EL (cell line): ENCODE results near the gene STK16.
"Not testable (repeated sequence)": the region's sequence is repeated elsewhere in the genome, so short reads cannot be mapped to it uniquely, and the experiment has no call there.

ENCODE experiments used
- DNase-seq: peaks from one replicate; pipeline ENCODE4 v3.0.0-alpha.2; 2016

The STK16 gene, protein sequence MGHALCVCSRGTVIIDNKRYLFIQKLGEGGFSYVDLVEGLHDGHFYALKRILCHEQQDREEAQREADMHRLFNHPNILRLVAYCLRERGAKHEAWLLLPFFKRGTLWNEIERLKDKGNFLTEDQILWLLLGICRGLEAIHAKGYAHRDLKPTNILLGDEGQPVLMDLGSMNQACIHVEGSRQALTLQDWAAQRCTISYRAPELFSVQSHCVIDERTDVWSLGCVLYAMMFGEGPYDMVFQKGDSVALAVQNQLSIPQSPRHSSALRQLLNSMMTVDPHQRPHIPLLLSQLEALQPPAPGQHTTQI

DNA sequence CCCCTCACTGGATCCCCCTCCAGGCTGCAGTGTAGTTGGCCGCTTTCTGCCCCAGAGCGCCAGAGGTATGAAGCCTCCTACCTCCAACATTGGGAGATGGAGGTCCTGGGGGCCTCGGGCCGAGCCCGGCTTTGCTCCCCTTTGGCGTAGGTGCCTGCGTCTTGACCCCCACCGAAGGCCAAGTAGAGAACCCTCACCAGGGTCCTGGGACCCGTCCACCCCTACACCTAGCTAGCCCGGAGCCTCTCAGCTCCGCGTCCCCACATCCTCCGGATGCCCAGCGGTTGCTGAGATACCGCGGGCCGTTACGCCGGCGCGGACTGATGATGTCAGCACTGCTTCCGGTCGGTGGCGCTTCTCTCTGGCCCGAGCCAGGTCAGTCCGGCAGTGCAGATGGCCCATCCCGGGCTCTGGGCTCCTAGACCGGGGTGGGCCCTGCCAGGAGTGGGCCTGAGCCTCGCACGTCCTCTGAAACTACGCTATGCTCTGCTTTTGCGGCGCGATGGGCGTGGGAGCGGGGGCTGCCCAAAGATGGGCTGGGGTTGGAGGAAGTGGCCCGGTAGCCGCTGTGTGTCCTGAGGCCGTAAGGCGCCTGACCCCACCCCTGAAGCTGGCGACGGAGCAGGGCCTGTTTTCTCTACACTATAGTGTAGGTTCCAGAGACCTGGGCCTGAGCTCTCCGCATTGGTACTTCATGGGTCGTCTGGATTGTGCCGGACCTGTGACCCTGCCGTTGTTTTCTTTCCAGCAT, at the start of gene STK16, which contains the start of gene GLB1L:
Gene STK16, plus strand, starts transcription at position 332 of the 751 bp plus-strand sequence. CDS start 521 bp downstream, outside the sequence.
Gene GLB1L, minus strand, starts transcription at position 297 of the 751 bp plus-strand sequence. CDS start 1,871 bp downstream, outside the sequence.
- DNase-seq: peak; percentile 91

DNA sequence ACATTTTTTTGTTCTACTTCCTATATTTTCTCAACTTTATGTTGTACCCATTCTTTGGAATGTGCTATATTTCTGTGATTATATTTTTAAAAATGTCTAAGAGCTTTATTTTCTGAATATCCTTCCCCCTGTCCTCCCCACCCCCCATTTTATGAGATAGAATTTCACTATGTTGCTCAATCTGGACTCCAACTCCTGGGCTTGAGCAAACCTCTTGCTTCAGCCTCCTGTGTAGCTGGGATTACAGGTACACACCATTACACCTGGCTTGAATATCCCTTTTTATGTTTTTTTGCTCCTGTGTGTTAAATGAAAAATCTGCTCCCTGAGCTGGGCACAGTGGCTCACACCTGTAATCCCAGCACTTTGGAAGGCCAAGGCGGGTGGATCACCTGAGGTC, 47.9 kb upstream of the STK16 start:
- no peak for DNase-seq

DNA sequence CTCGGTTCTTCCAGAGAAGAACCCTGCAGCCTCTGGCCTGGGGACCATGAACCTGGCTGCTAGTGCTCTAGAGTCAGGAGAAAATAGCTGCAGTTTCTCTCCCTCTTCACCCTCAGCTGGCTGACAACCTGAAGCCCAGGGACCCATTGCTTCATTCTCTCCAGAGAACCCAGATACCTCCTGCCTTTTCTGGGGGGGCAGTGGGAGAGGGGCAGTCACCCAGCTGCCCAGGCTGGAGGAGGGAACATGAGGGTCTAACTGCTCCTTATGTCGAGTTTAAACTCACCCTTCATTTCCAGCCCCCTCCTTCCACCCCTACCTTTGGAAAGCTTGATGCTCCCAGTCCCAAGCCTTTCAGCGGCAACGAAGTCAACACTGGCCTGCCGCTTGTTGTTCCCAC, 46.3 kb upstream of the STK16 start:
- no peak for DNase-seq

DNA sequence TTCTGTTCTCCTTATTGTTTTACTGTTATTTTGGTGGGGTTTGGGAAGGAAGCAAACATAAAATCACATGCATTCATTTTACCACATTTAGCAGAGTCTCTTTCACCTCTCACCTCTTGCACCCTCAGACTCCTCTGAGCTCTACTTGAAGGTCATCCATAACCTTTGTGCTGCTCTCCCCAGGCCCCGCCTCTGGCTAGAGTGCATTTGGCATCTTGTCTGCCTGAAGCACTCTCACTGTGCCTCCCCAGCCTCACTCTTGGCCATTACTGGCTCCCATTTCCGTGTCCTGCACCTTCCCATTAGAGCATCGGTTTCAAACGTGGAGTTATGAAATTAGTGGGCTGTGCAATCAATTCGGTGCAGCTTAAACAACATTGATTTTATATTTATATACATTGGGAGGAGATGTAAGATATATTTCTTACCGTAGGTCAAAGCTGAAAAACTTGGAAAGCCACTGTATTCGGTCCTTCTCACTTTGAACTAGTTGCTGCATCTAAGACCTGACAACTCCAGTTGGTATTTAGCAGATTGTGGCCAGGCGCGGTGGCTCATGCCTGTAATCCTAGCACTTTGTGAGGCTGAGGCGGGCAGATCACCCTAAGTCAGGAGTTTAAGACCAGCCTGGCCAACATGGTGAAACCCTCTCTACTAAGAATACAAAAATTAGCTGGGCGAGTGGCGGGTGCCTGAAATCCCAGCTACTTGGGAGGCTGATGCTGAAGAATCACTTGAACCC, 45.6 kb upstream of the STK16 start:
- no peak for DNase-seq

DNA sequence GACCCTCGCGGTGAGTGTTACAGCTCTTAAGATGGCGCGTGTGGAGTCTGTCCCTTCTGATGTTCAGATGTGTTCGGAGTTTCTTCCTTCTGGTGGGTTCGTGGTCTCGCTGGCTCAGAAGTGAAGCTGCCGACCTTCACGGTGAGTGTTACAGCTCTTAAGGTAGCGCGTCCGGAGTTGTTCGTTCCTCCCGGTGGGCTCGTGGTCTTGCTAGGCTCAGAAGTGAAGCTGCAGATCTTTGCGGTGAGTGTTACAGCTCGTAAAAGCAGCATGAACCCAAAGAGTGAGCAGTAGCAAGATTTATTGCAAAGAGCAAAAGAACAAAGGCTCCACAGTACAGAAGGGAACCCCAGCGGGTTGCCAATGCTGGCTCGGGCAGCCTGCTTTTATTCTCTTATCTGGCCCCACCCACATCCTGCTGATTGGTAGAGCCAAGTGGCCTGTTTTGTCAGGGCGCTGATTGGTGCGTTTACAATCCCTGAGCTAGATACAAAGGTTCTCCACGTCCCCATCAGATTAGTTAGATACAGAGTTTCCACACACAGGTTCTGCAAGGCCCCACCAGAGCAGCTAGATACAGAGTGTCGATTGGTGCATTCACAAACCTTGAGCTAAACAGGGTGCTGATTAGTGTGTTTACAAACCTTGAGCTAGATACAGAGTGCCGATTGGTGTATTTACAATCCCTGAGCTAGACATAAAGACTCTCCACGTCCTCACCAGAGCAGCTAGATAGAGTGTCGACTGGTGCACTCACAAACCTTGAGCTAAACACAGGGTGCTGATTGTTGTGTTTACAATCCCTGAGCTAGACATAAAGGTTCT, 44.6 kb upstream of the STK16 start:
- not testable (repeated sequence) for DNase-seq

DNA sequence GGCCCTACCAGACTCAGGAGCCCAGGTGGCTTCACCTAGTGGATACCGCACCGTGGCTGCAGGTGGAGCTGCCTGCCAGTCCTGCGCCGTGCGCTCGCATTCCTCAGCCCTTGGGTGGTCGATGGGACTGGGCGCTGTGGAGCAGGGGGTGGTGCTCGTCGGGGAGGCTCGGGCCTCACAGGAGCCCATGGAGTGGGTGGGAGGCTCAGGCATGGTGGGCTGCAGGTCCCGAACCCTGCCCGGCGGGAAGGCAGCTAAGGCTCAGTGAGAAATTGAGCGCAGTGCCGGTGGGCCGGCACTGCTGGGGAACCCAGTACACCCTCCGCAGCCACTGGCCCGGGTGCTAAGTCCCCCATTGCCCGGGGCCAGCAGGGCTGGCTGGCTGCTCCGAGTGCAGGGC, 43.9 kb upstream of the STK16 start:
- not testable (repeated sequence) for DNase-seq

DNA sequence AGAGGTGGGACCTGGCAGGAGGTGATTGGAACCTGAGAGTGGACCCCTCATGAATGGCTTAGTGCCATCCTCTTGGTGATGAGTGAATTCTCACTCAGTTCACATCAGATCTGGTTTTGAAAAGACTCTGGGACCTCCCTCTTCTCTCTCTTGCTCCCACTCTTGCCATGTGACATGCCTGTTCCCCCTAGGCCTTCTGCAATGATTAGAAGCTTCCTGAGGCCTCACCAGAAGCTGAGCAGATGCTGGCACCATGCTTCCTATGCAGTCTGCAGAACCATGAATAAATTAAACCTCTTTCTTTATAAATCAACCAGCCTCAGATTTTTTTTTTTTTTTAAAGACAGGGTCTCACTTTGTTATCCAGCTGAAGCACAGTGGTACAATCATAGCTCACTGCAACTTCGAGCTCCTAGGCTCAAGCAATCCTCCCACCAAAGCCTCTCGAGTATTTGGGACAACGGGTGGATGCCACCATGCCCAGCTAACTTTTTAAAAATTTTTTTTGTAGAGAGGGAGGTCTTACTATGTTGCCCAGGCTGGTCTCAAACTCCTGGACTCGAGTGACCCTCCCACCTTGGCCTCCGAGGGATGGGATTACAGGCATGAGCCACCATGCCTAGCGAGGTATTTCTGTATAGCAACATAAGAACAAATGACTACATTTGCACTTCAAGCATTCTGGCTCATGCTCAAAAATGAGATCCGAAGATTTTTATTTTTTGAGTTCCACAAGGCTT, 40.7 kb upstream of the STK16 start:
- DNase-seq: no peak

DNA sequence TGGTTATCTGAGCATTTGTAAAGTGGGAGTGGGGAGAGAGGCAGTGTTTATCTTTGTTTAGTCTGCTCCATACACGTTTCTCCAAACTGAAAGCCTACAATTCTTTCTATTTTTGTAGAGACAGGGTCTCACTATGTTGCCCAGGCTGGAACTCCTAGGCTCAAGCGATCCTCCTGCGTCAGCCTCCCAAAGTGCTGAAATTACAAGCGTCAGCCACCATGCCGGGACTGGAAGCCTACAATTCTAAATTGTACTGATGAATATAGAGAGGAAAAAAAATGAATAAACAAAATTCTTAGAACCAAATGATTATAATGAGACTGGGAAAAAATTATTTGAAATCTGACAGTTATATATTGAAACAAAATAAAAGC, 40.1 kb upstream of the STK16 start:
- DNase-seq: no peak

DNA sequence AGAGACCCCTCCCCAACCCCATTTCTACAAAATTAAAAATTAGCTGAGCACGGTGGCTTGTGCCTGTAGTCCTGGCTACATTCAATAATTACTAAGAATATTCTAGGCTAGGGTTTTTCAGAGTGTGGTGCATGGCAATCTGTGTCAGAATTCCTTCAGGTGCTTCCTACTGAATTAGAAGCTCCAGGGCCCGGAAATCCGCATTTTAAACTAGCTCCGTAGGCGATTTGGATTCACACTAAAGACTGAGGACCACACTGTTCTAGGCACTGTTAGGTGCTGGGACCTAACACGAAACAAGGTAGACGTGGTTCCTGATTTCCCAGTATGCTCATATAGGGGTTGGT, 39.3 kb upstream of the STK16 start:
- no peak for DNase-seq

DNA sequence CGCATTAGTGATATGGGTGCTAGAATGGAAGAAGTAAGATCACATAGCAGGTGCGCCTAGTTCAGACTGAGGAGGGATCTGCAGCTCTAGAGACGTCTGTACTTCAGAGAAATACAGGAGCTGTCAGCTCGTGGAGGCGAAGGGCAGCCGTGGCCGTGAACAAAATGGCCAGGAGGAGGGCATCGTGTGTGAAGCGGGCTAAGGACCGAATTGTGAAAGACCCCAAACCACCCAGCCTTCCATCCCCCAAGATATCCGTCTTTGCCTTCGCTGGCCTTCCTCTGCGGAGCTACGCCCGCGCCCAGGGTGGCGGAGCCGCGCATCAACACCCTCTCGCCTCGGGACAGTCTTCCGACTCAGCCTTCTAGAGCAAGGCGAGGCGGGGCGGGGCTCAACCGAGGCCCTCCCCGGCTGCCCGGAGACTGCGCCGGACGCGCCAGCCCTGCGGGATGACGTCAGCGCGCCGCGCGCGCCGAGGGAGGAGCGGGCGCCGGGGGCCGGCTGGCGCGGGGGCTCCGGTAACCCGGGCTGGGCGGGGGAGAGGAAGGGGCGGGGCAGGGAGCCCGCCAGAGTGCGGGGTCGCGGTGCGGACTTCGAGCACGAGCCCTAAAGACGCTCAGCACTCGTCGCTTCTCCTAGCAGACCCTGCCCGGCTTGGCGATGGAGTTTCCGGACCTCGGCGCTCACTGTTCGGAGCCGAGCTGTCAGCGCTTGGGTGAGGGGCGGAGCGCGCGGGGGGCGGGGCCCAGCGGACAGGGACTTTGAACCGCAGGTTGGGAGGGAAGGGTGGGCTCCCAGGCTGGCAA, 38.7 kb upstream of the STK16 start, which contains the start of gene ZFAND2B:
Gene ZFAND2B, plus strand, starts transcription at position 455 of the 806 bp plus-strand sequence. Its CDS starts 206 bp downstream, at position 661.
- peak; percentile 93 for DNase-seq

DNA sequence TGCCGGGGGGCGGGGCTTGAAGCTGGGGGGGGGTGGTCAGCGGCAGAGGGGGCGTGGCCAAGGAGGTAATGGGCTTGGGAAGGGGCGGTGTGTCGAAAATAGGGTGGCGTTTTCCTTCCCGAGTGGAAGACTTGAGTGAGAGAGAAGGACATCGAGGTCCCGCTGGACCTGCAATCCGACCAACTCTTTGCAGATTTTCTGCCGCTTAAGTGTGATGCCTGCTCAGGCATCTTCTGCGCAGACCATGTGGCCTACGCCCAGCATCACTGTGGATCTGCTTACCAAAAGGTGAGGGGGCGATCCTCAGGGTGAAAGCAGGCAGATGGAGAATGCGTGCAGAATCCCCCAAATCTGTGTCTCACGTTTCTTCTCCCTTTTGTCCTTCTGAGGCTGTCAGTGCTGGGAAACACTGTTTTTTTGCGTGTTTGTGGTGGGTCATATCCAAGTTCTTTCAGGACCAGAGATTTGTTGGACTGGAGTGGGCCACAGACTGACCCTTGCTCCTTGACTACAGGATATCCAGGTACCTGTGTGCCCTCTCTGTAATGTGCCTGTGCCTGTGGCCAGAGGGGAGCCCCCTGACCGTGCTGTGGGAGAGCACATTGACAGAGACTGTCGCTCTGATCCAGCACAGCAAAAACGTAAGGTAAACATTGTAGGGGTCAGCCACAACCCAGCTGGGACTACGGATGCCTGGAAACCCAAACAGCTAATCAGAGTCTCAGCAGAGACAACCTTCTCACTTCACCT, 38.0 kb upstream of the STK16 start:
- DNase-seq: no peak

DNA sequence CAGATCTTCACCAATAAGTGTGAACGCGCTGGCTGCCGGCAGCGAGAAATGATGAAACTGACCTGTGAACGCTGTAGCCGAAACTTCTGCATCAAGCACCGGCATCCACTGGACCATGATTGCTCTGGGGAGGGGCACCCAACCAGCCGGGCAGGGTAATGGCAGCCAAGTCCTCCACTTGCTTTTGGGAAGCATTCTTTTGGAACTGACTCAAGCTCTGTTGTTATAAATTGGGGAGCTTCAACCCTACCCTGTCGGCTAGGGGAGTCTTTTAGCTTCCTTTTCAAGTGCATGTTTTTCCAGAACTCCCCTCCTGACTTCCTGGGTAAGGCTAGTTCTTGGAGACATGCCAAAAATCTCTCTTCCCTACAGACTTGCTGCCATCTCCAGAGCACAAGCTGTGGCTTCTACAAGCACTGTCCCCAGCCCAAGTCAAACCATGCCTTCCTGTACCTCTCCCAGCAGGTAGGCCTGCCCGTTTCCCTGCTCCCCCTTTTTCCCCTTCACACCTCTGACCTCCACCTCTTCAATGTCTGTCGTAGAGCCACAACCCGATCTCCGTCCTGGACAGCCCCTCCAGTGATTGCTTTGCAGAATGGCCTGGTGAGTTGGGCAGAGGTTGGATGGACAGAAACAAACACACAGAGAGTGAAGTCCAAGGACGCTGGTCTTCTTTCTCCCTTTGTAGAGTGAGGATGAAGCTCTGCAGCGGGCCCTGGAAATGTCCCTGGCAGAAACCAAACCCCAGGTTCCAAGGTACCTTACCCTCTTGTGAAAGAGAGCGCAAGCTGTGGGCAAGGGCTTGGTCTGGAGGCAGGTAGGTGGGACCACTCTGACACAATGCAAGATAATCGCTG, 37.2 kb upstream of the STK16 start:
- DNase-seq: peak; percentile 56

DNA sequence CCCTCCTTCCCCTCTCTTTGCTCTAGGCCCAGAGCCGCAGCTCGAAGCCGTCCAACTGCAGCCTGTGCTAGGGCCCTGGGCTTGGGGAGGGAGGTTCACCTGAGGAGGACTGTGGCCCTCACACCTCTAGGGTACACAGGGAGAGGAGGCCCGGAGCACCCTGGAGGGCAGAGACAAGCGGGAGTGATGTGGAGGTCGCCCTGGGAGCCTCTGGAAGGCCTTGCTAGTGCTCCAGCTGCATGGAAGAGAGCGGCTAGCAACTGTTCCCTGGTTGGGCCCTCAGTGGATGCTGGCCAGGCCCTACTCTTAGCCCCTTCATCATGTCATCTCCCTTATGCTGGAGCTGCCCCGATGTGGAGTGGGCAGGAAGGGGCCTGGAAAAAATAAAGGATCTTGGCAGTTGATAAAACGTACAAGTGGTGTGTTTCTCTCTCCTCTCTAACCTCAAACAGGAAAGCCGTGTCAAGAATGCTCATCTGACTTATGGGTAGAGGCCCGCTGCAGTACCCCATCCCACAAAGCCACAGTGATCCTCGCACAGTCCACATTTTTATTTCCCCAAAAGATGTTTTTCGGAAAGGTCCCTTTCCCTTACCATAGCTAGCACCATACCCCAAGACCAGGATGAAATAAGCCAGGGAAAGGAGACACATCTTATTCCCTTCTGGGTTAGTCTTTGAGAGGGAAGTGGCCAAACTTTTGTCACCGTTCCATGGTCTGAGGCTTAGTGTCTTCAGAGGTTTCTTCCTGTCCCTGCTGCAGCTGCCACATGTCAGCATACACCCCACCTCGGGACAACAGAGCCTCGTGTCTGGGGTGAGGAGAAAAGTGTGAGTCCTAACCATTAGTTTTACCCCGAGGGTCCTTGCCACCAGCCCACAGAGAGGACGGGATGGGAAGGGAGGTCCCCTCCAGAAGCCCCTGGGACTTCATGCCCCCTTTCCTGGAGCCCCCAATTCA, 35.8 kb upstream of the STK16 start:
- no peak for DNase-seq

DNA sequence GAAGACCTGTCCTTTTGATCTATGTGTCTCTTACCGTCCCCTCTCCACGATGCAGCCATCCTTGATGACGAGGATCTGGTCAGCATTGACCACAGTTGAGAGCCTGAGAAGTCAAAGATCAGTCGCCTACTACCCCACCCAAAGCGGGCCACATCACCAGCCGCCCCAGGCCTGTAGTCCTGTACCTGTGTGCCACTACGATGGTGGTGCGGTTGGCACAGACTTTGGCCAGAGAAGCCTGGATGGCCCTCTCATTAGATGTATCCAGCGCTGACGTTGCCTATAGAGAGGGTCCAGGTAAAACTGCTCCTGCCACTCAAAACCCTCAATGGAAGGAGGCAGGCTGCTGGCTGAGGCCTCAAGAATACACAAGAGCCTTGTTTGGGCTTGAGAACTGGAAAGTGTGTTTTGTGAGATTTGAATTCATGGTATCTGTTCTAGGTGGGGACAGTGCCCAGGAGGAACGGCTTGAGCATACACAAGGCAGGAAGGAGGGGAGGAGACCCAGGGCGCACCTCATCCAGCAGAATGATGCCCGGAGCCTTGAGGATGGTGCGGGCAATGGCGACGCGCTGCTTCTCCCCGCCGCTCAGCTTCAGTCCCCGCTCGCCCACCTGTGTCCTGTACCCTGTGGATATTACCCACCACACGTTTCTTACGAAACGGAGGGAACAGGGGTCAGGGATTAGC, 34.9 kb upstream of the STK16 start:
- no peak for DNase-seq

DNA sequence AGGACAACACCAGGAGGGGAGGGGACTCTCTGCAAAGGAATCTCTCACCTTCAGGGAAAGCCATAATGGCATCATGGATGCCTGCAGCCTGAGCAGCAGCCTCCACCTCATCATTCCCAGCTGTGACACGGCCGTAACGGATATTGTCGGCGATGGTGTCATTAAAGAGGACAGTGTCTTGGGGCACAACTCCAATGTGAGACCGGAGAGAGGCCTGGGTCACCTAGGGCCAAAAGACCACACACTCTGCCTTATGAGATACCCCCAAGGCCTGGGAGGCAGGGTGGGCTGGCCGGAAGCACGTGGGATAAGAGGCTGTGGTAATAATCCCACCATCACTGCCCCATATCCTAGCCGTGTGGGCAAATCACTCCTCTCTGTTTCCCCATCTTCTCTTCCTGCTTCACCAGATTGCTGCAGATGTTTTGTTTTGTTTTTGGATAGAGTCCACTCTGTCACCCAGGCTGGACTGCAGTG, 34.4 kb upstream of the STK16 start:
- no peak for DNase-seq

DNA sequence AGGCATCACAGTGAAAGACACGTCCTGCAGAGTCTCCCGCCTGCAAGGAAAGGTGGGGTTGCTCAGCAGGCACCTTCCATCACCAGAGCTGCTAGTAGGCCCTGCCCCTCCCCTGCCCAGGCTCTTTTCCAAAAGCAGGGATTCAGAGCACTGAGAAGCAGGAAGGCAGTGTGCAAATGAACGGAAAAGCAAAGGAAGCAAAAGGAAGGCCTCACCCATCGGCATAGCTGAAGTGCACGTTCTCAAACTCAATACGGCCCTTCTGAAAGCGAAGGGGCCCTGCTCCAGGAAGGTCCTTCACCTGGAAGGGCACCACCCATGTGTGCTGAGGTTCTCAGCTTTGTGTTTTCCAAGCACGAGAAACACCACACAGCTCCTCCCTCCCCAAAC, 32.3 kb upstream of the STK16 start:
- no peak for DNase-seq

DNA sequence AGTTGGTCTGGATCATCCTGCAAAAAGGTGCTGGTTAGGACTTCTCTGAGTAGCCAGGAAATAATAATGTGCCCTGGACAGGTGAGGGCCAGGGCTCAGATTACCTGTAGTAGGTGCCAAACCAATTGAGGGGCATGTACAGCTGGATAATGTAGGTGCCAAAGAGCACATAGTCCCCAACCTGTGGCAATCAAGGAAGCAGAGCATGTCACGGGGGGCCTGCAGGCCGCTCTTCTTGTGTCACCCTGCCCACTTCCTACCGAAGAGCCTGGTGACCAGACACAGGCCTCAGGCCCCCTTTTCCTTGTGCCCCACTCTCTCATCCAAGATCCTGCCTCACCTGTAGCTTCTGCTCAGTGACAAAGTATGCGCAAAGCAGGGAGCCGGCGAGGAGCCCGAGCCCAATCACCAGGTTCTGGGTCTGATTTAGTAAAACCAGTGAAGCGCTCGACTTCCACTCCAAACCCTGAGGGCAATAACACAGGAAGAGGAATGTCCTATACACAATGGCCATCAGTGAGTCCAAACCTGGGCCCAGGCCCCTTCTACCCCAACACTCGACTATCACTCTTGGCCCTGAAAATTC, 31.7 kb upstream of the STK16 start:
- no peak for DNase-seq
